ENCODE measurements around the gene PAX7.

- no peak for TF ChIP-seq CTCF (IDR thresholded peaks at IDR 0.05; ENCODE audit: low read length)
- no peak for TF ChIP-seq EZH2 (IDR thresholded peaks at IDR 0.05; ENCODE audit: borderline replicate concordance, low read length)
Measured at GRCh38 chr1:18691648-18692047, 61.0 kb downstream of the PAX7 start.
